ENCODE results near the gene SMC2. TPM values are rescaled to one million over a fixed set of nuclear protein-coding genes. Genes with fewer than 3 reads are reported as not detected.

SMC2 gene
- total and polyA plus RNA-seq, 9 of the 15 experiments (the other 6 are each of a cell fraction or from before 2014, with no cell fraction given) = 18.0 to 54.0 (median 32.9) TPM

DNA sequence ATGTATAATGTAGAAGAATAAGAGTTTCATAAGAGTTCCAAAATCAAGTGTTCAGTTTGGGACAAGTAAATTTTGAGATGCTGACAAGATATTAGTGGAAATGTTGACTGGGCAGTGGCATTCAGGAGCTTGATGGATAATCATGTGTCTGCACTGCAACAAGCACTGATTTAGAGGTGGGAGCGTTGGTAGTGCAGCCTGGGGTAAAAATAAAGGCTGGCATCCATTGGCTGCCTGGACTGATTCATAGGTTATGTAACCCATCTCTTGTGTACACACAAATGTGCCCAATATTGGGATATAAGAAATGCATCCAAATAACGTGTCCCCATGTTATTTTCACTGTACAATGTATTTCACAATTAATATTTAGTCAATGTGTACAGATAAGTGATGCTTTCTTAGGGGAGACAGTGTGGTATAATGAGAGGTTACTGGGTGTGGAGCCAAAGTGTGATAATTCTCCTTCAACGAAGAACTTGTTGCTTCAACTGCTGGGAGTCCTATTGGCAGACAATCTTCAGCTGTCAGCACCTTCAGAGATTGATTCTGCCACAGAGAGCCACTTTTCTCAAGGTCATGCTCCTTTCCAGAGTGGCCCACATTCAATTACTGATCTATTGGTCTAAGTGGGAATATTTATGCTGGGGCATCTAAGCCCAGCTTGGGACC lies 20.9 kb upstream of the SMC2 start:
- no peaks in the 10 kb centered on the region for H3K27me3 ChIP-seq (ENCODE audit: control insufficient read depth in 2 of 2, insufficient read depth in 2 of 2, low read length in 2 of 2)
- H3K4me1 ChIP-seq (replicated peaks in 1 of 2; ENCODE audit: control insufficient read depth in 2 of 2, insufficient read depth in 2 of 2, low read length in 2 of 2) = no peaks in the 10 kb centered on the region
- no peak overlapping the region for H3K4me3 ChIP-seq
- no peaks in the 10 kb centered on the region for H3K9me1 ChIP-seq (ENCODE audit: control insufficient read depth, insufficient read depth, low read length)
- H3K4me2 ChIP-seq (ENCODE audit: insufficient read depth, low read length) = no peak overlapping the region
- in situ Hi-C loops (cut with MboI) = no loop called here
- no peak overlapping the region for H3K9ac ChIP-seq (ENCODE audit: insufficient read depth in 1 of 2, low read depth in 2 of 2, low read length in 2 of 2)
- WGBS (ENCODE audit: insufficient coverage, low coverage, missing lambda C conversion rate) = 2% methylated on average over 3 of the region's 3 CpGs
- no peaks in the 10 kb centered on the region for H3K36me3 ChIP-seq (ENCODE audit: control insufficient read depth, insufficient read depth, low read length)
- no peak for FAIRE-seq
- no peak overlapping the region for H2AFZ ChIP-seq (ENCODE audit: low read depth, low read length)
- CTCF ChIA-PET (ENCODE audit: low intra/inter-chr PET ratio) = no interaction called here
- no peaks in the 10 kb centered on the region for H3K9me3 ChIP-seq (replicated peaks; ENCODE audit: control insufficient read depth, insufficient read depth, low read depth, low read length)
- DNase-seq (ENCODE audit: extremely low read depth in 1 of 4, low spot score in 3 of 4) = no peak
- BruUV-seq (replicated peaks) = no TSS peak
- H4K20me1 ChIP-seq (replicated peaks; ENCODE audit: control insufficient read depth, insufficient read depth, low read length) = no peaks in the 10 kb centered on the region
- ATAC-seq = no peak
- no peaks in the 10 kb centered on the region for H3K79me2 ChIP-seq (ENCODE audit: control insufficient read depth, insufficient read depth, low read length)
- POLR2A ChIA-PET = no interaction called here
- intact Hi-C loops (cut with micrococcal nuclease) = no loop called here
- no peak overlapping the region for H3K27ac ChIP-seq (ENCODE audit: extremely low read depth, low read depth, low read length)
- TF ChIP-seq, protein P1, sequence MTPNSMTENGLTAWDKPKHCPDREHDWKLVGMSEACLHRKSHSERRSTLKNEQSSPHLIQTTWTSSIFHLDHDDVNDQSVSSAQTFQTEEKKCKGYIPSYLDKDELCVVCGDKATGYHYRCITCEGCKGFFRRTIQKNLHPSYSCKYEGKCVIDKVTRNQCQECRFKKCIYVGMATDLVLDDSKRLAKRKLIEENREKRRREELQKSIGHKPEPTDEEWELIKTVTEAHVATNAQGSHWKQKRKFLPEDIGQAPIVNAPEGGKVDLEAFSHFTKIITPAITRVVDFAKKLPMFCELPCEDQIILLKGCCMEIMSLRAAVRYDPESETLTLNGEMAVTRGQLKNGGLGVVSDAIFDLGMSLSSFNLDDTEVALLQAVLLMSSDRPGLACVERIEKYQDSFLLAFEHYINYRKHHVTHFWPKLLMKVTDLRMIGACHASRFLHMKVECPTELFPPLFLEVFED (CRISPR knock-in tag; conservative IDR thresholded peaks at IDR 0.05) = no peak
- no peak for TF ChIP-seq BRCA1 (IDR thresholded peaks at IDR 0.05)
- TF ChIP-seq BRCA1 (CRISPR knock-in tag; IDR thresholded peaks at IDR 0.05) = no peak
- no peak for TF ChIP-seq PKNOX1 (IDR thresholded peaks at IDR 0.05)
- TF ChIP-seq ZNF124 (CRISPR knock-in tag; IDR thresholded peaks at IDR 0.05) = no peak
- no peak for TF ChIP-seq ARID3B (CRISPR knock-in tag; IDR thresholded peaks at IDR 0.05; ENCODE audit: borderline replicate concordance)
- no peak for TF ChIP-seq ADNP (tag; IDR thresholded peaks at IDR 0.05)
- no peak for TF ChIP-seq NCOA6 (IDR thresholded peaks at IDR 0.05)
